Measurements from ENCODE around the gene SLC9B2.

Gene SLC9B2

GRCh38 chr4:103026868-103027267 is 49.7 kb downstream of the SLC9B2 start:
- Histone ChIP-seq H4K20me1 (ENCODE audit: insufficient read depth) (no peaks in the 10 kb centered on the region), H3K79me2 (ENCODE audit: insufficient read depth, low read depth) (no peaks in the 10 kb centered on the region), H3K9ac (no peak overlapping the region), H3K27me3 (ENCODE audit: insufficient read depth, low read depth) (no peaks in the 10 kb centered on the region), H3K36me3 (ENCODE audit: insufficient read depth) (no peaks in the 10 kb centered on the region), H3K4me1 (ENCODE audit: low read depth, poor library complexity, severe bottlenecking) (no peaks in the 10 kb centered on the region), H2AFZ (ENCODE audit: low read depth) (no peak overlapping the region), H3K4me2 (no peak overlapping the region), H3K27ac (no peak overlapping the region), H3K4me3 (IDR thresholded peaks at IDR 0.05; ENCODE audit: insufficient read depth, low read depth, low read length) (no peak overlapping the region)
- TF ChIP-seq CTCF (conservative IDR thresholded peaks at IDR 0.05; ENCODE audit: low read depth, low read length): no peak

DNA sequence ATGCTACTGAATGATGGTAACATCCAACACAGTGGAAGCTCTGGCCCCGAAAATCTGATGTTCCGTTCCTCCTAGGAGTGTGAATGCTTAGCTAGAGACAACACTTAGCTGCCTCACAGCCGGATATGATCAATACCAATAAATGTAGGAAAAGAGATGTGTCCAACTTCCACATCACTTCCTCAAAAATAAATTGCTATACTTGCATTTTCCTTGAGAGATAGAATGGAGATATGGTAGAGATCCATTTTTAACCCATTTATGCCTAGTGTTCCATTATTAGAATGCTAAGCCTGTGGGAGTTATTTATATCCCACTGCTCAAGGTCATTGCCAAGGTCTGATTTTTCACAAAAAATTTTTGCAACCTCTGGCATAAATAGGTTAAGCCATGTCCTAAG is 51.6 kb downstream of the SLC9B2 start:
- Histone ChIP-seq H3K79me2 (ENCODE audit: insufficient read depth, low read depth) (no peaks in the 10 kb centered on the region), H3K4me1 (ENCODE audit: low read depth, poor library complexity, severe bottlenecking) (peaks cover 9% of the 10 kb centered on the region), H4K20me1 (ENCODE audit: insufficient read depth) (no peaks in the 10 kb centered on the region), H3K4me2 (no peak overlapping the region), H3K27me3 (ENCODE audit: insufficient read depth, low read depth) (no peaks in the 10 kb centered on the region), H3K36me3 (ENCODE audit: insufficient read depth) (no peaks in the 10 kb centered on the region), H3K27ac (no peak overlapping the region), H2AFZ (ENCODE audit: low read depth) (no peak overlapping the region), H3K4me3 (IDR thresholded peaks at IDR 0.05; ENCODE audit: insufficient read depth, low read depth, low read length) (no peak overlapping the region), H3K9ac (no peak overlapping the region)
- no peak for TF ChIP-seq CTCF (conservative IDR thresholded peaks at IDR 0.05; ENCODE audit: low read depth, low read length)

GRCh38 chr4:103021120-103021519 is 55.4 kb downstream of the SLC9B2 start:
- Histone ChIP-seq H3K27me3 (ENCODE audit: insufficient read depth, low read depth) (no peaks in the 10 kb centered on the region), H3K4me3 (IDR thresholded peaks at IDR 0.05; ENCODE audit: insufficient read depth, low read depth, low read length) (no peak overlapping the region), H3K4me1 (ENCODE audit: low read depth, poor library complexity, severe bottlenecking) (peaks cover 21% of the 10 kb centered on the region), H3K79me2 (ENCODE audit: insufficient read depth, low read depth) (no peaks in the 10 kb centered on the region), H3K36me3 (ENCODE audit: insufficient read depth) (no peaks in the 10 kb centered on the region), H4K20me1 (ENCODE audit: insufficient read depth) (no peaks in the 10 kb centered on the region), H3K27ac (no peak overlapping the region), H3K9ac (no peak overlapping the region), H2AFZ (ENCODE audit: low read depth) (no peak overlapping the region), H3K4me2 (no peak overlapping the region)
- no peak for TF ChIP-seq CTCF (conservative IDR thresholded peaks at IDR 0.05; ENCODE audit: low read depth, low read length)

DNA sequence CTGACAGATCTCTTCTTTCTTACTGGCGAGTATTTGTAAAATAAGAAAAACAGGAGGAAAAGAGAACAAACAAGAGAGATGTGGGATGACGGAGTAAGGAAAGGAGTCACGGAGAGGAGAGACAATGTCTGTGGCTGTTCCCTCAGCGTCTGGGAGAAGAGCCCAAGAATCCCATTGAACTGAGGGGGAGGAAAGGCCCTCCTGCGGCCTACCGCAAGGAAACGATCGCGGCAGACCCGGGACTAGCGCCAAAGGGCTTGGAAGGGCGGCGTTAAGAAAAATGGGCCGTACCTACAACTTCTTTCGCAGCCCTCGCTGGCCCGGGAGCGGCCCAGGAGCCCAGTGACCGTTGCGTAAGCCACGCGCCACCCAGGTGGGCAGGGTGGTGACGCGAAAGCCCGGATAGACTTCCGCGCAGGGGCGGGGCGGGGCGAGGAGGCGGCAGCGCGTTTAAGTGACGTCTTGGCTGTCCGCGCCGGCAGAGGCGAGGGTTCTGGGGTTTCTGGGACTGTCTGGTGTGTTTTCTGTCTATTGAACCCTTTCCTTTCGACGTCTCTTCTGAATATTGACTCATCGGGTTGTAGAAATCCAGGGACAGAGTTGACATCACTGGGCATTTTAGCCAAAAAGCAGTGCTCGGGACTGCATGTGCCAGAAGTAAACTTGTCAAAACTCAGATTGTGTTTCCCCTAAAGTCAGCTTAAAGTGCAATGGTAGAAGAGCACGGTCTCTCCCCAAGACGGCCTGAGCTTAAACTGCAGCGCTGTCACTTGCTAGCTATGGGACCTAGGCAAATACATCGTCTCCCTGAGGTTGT is 57.0 kb downstream of the SLC9B2 start, which contains the start of gene SLC9B1:
Gene SLC9B1, minus strand, starts transcription at position 398 of the 817 bp plus-strand sequence. CDS start 27,994 bp downstream, outside the sequence.
- peaks cover 21% of the 10 kb centered on the region for H3K4me1 ChIP-seq (ENCODE audit: low read depth, poor library complexity, severe bottlenecking)
- H3K9ac ChIP-seq: peak within 1 kb of the TSS; percentile 81

More for the DNA sequence above, 57.0 kb downstream of the SLC9B2 start, which contains the start of gene SLC9B1:
- peak within 1 kb of the TSS; percentile 66 for H3K27ac ChIP-seq
- no peaks in the 10 kb centered on the region for H4K20me1 ChIP-seq (ENCODE audit: insufficient read depth)
- peak within 1 kb of the TSS; percentile 98 for H2AFZ ChIP-seq (ENCODE audit: low read depth)
- no peaks in the 10 kb centered on the region for H3K79me2 ChIP-seq (ENCODE audit: insufficient read depth, low read depth)
- no peak for TF ChIP-seq CTCF (conservative IDR thresholded peaks at IDR 0.05; ENCODE audit: low read depth, low read length)
- peak within 1 kb of the TSS; percentile 81 for H3K4me2 ChIP-seq
- no peaks in the 10 kb centered on the region for H3K27me3 ChIP-seq (ENCODE audit: insufficient read depth, low read depth)
- H3K36me3 ChIP-seq (ENCODE audit: insufficient read depth): no peaks in the 10 kb centered on the region
- no peak within 1 kb of the TSS for H3K4me3 ChIP-seq (IDR thresholded peaks at IDR 0.05; ENCODE audit: insufficient read depth, low read depth, low read length)
